Activated CD4-positive, alpha-beta T cell treated with anti-CD3 and anti-CD28 coated beads, Interleukin-2, amount 50 U/mL, for 48 hours (primary cell): Measurements from ENCODE around the gene RBM48.

Experiments
- DNase-seq, 2 experiments: peaks; one replicate each; pipeline ENCODE4 v3.0.0-alpha.2; 2020

The RBM48 gene

GRCh38 chr7:92546856-92547497, 18.4 kb downstream of the RBM48 start:
- no peak for DNase-seq

GRCh38 chr7:92547579-92547978, 19.0 kb downstream of the RBM48 start:
- DNase-seq, result no peak

- no peak for DNase-seq
These were observed 21.6 kb downstream of the RBM48 start for GRCh38 chr7:92550194-92550593.

GRCh38 chr7:92557249-92557648, 28.7 kb downstream of the RBM48 start:
- no peak for DNase-seq

GRCh38 chr7:92557808-92558362, 29.3 kb downstream of the RBM48 start:
- DNase-seq, result no peak

- DNase-seq, result no peak
These were observed 32.0 kb downstream of the RBM48 start for GRCh38 chr7:92560602-92561001.

- no peak for DNase-seq
These were observed 34.8 kb downstream of the RBM48 start for GRCh38 chr7:92563345-92563744.

GRCh38 chr7:92567460-92567859, 38.9 kb downstream of the RBM48 start:
- DNase-seq, result no peak

- DNase-seq, result no peak
These were observed 40.5 kb downstream of the RBM48 start for GRCh38 chr7:92569137-92569536.

GRCh38 chr7:92576296-92576695, 47.7 kb downstream of the RBM48 start:
- no peak for DNase-seq

GRCh38 chr7:92582948-92583347, 54.4 kb downstream of the RBM48 start:
- no peak for DNase-seq

- no peak for DNase-seq
These were observed 56.4 kb downstream of the RBM48 start for GRCh38 chr7:92584953-92585352.

- no peak for DNase-seq
These were observed 57.8 kb downstream of the RBM48 start for GRCh38 chr7:92586403-92586802.

GRCh38 chr7:92586841-92587240, 58.2 kb downstream of the RBM48 start:
- DNase-seq, result no peak
